B cell (primary cell): ENCODE data around the gene EFCAB12. TPM values are rescaled to one million over a fixed set of nuclear protein-coding genes. Genes with fewer than 3 reads are reported as not detected.
A peak's percentile ranks its signal among the peaks of the same experiment; 100 is the strongest.

ENCODE experiments used
- ATAC-seq: fragments of 200-7000 bp; cut with Tn5 transposase; one replicate; pipeline ENCODE4 v1.10.0; 2021; ENCODE audit warnings: low read depth, mild to moderate bottlenecking, moderate number of reproducible peaks, moderate library complexity
- CTCF ChIA-PET: fragments of 350-600 bp; sonication (Branson Sonifier 250); formaldehyde crosslinking; loops from one replicate; lab custom pipeline; 2021; ENCODE audit warnings: antibody characterized with exemption, inconsistent platforms; lab: Charles Lee
- POLR2A ChIA-PET: fragments of 350-600 bp; sonication (Branson Sonifier 250); formaldehyde crosslinking; loops from one replicate; lab custom pipeline; 2021; ENCODE audit warnings: antibody characterized with exemption; lab: Charles Lee
- DNase-seq: peaks from one replicate; pipeline ENCODE4 v3.0.0; 2013
- H2AFZ ChIP-seq: 2 replicates; pipeline ENCODE4 v1.6.1; 2012; ENCODE audit warnings: mild to moderate bottlenecking, low read depth, low read length; ENCODE audit not compliant: insufficient read depth, poor library complexity, severe bottlenecking
- H3K27ac ChIP-seq, 2 donors: 1 replicate in 1 of 2; 2 replicates in 1 of 2; pipeline ENCODE4 v1.5.1; 2012 to 2013; ENCODE audit warnings: low read length in 2 of 2, mild to moderate bottlenecking in 2 of 2, moderate library complexity in 1 of 2
- H3K27me3 ChIP-seq, 4 experiments: fragments of 200-600 bp in 1 of 4; sonication (generic) in 1 of 4; replicated peaks in 1 of 4; 1 replicate in 2 of 4; 2 replicates in 2 of 4; pipeline versions ENCODE4 v1.6.1 to v1.7.0; 2013 to 2016; ENCODE audit warnings: low read length in 3 of 4, mild to moderate bottlenecking in 2 of 4, mixed read lengths in 1 of 4, moderate library complexity in 1 of 4; ENCODE audit not compliant: insufficient read depth in 4 of 4, control insufficient read depth in 3 of 4; ENCODE audit errors: control extremely low read depth in 1 of 4
- H3K36me3 ChIP-seq, 2 experiments: replicated peaks in 1 of 2; 1 replicate in 1 of 2; 2 replicates in 1 of 2; pipeline versions ENCODE4 v1.6.1 to v1.7.1; 2013; ENCODE audit warnings: low read length in 1 of 2; ENCODE audit not compliant: insufficient read depth in 2 of 2, control insufficient read depth in 1 of 2; ENCODE audit errors: control extremely low read depth in 1 of 2, extremely low read depth in 1 of 2
- H3K4me1 ChIP-seq, 2 donors: fragments of 200-600 bp in 1 of 2; sonication (generic) in 1 of 2; 1 replicate in 1 of 2; 2 replicates in 1 of 2; pipeline versions ENCODE4 v1.5.1 to v1.6.1; 2013 to 2017; ENCODE audit warnings: low read length in 2 of 2; ENCODE audit not compliant: control insufficient read depth in 2 of 2, insufficient read depth in 2 of 2
- H3K4me2 ChIP-seq: replicated peaks from 2 replicates; pipeline ENCODE3; 2012; ENCODE audit warnings: mild to moderate bottlenecking, low read depth, low read length; ENCODE audit not compliant: poor library complexity, severe bottlenecking
- H3K4me3 ChIP-seq, 5 experiments: fragments of 200-600 bp in 1 of 5; sonication (generic) in 1 of 5; 1 replicate in 3 of 5; 2 replicates in 2 of 5; pipeline versions ENCODE4 v1.5.1 to v1.7.0; 2011 to 2016; ENCODE audit warnings: low read length in 4 of 5, mild to moderate bottlenecking in 4 of 5, low read depth in 2 of 5, control low read depth in 1 of 5, moderate library complexity in 1 of 5; ENCODE audit not compliant: insufficient read depth in 1 of 5; ENCODE audit errors: control extremely low read depth in 1 of 5, extremely low read depth in 1 of 5
- H3K79me2 ChIP-seq: fragments of 200-600 bp; sonication (generic); one replicate; pipeline ENCODE4 v1.6.0; 2016; ENCODE audit warnings: low read length; ENCODE audit not compliant: control insufficient read depth, insufficient read depth
- H3K9ac ChIP-seq: fragments of 200-600 bp; sonication (generic); 2 replicates; pipeline ENCODE4 v1.6.1; 2017; ENCODE audit warnings: mild to moderate bottlenecking, low read length, moderate library complexity
- H3K9me3 ChIP-seq, 3 donors: one replicate each; pipeline versions ENCODE4 v1.6.1 to v1.7.1; 2013; ENCODE audit warnings: low read length in 2 of 3; ENCODE audit not compliant: control insufficient read depth in 2 of 3, insufficient read depth in 1 of 3; ENCODE audit errors: control extremely low read depth in 1 of 3
- H4K20me1 ChIP-seq: 2 replicates; pipeline ENCODE4 v1.6.0; 2012; ENCODE audit warnings: mild to moderate bottlenecking, low read length; ENCODE audit not compliant: insufficient read depth, control insufficient read depth, poor library complexity, severe bottlenecking
- H3K27ac Mint-ChIP-seq: one replicate; pipeline ENCODE4 v1.8.0; 2021; ENCODE audit warnings: mixed read lengths
- H3K27me3 Mint-ChIP-seq: one replicate; pipeline ENCODE4 v1.8.0; 2021; ENCODE audit warnings: mixed read lengths
- H3K4me1 Mint-ChIP-seq: one replicate; pipeline ENCODE4 v1.8.0; 2021; ENCODE audit warnings: mixed read lengths
- H3K4me3 Mint-ChIP-seq: one replicate; pipeline ENCODE4 v1.8.0; 2021; ENCODE audit warnings: mixed read lengths
- H3K9me3 Mint-ChIP-seq: one replicate; pipeline ENCODE4 v1.8.0; 2022; ENCODE audit warnings: mixed read lengths; ENCODE audit not compliant: insufficient read depth
- EZH2 ChIP-seq: IDR thresholded peaks from 2 replicates; pipeline ENCODE4 v1.6.1; 2012; ENCODE audit warnings: borderline replicate concordance, low read depth, mild to moderate bottlenecking, moderate library complexity, low read length; ENCODE audit not compliant: insufficient read depth, poor library complexity, severe bottlenecking
- WGBS: methylation state at CpG from one replicate; pipeline ENCODE4 v1.1.5; 2013; ENCODE audit warnings: missing lambda C conversion rate; ENCODE audit not compliant: insufficient coverage; 5-methylcytosine and 5-hydroxymethylcytosine counted together
- intact Hi-C: fragments of 100-400 bp; cut with micrococcal nuclease; formaldehyde crosslinking; loops from one replicate; pipeline ENCODE4 v1.10.0; 2022
- polyA plus RNA-seq: library from polyadenylated mRNA; depleted of rRNA; stranded (reverse); fragments of >200 nt; gene quantifications from 2 replicates; pipeline ENCODE4 v1.2.3, GENCODE V29; 2012
- total RNA-seq, 2 donors: library from RNA; stranded (reverse); fragments of 120-200 nt in 1 of 2; gene quantifications; 1 replicate in 1 of 2; 2 replicates in 1 of 2; pipeline versions ENCODE4 v1.2.3 to v1.2.4, GENCODE V29; 2013 to 2022
- TF ChIP-seq, protein P1 (sequence below): fragments of 200-600 bp; IDR thresholded peaks from one replicate; pipeline ENCODE4 v1.8.0; 2022; ENCODE audit warnings: antibody characterized with exemption, mild to moderate bottlenecking

Gene EFCAB12
- total and polyA plus RNA-seq, 2 donors (not counting 1 experiment from before 2014, with no cell fraction given), result 3.5 to 6.5 TPM

DNA sequence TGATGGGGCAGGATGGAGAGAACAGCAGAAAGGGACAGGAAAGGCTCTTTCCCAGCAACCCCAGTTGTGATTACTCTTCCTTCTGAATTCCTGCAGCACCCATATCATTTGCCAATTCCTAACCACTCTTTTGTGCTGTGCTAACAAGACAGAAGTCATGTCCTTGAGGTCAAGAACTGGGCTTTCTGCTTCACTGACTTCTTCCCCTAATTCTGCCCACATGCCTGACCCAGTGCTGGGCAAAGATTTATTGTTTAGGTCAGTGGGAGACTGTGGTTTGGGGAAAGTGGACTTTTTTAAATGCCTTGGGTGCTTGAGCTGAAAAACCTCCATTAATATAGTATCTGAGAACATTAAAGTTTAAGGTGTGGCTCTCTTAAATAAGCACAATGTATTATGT, 4.2 kb upstream of the EFCAB12 start:
- Mint-ChIP-seq H3K4me1 (peaks cover 77% of the 10 kb centered on the region), H3K27ac (no peak overlapping the region), H3K9me3 (no peaks in the 10 kb centered on the region), H3K4me3 (no peak overlapping the region), H3K27me3 (no peaks in the 10 kb centered on the region)
- no peaks in the 10 kb centered on the region for H4K20me1 ChIP-seq
- ATAC-seq, result no peak
- CTCF ChIA-PET, result no interaction called here
- H3K4me1 ChIP-seq, result peaks cover 66 to 72% of the 10 kb centered on the region in 2 donors
- POLR2A ChIA-PET, result interaction anchor here (0.5 kb wide), 1 partner anchor 156 kb away, joined by 6 read pairs; no protein-coding TSS in a partner anchor
- H3K4me3 ChIP-seq, result no peak overlapping the region
- TF ChIP-seq, protein P1, sequence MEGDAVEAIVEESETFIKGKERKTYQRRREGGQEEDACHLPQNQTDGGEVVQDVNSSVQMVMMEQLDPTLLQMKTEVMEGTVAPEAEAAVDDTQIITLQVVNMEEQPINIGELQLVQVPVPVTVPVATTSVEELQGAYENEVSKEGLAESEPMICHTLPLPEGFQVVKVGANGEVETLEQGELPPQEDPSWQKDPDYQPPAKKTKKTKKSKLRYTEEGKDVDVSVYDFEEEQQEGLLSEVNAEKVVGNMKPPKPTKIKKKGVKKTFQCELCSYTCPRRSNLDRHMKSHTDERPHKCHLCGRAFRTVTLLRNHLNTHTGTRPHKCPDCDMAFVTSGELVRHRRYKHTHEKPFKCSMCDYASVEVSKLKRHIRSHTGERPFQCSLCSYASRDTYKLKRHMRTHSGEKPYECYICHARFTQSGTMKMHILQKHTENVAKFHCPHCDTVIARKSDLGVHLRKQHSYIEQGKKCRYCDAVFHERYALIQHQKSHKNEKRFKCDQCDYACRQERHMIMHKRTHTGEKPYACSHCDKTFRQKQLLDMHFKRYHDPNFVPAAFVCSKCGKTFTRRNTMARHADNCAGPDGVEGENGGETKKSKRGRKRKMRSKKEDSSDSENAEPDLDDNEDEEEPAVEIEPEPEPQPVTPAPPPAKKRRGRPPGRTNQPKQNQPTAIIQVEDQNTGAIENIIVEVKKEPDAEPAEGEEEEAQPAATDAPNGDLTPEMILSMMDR, result no peak
- no peak for TF ChIP-seq EZH2
- H3K9ac ChIP-seq, result no peak overlapping the region
- no peak for DNase-seq
- peak overlapping the region in 1 of 2 donors; percentile 88 for H3K27ac ChIP-seq
- intact Hi-C loops, result no loop called here
- H2AFZ ChIP-seq, result no peak overlapping the region
- H3K4me2 ChIP-seq, result no peak overlapping the region
- peaks cover 66% of the 10 kb centered on the region for H3K79me2 ChIP-seq
- peaks cover 25 to 63% of the 10 kb centered on the region in 2 experiments for H3K36me3 ChIP-seq
- no peaks in the 10 kb centered on the region for H3K9me3 ChIP-seq
- no peaks in the 10 kb centered on the region for H3K27me3 ChIP-seq

DNA sequence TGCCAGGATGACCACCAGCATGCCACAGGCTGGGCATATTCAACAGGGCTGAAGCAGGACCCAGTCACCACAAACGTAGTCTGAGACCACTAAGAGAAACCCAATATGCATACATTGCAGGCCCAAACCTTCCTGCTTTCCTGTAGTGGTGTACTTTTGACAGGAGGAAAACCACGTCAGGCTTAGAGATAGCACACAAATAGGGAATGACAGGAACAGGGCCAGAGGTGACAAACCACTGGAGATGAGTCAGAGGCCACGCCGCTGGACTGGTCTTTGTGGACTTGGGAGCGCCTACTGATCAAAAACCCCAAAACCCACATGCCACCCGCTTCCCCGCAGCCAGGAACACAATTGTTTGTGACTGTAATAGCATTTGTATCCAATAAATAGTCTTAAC, 3.6 kb upstream of the EFCAB12 start:
- intact Hi-C loops, result no loop called here

More for the DNA sequence above, 3.6 kb upstream of the EFCAB12 start:
- H3K4me1 ChIP-seq, result peaks cover 64 to 73% of the 10 kb centered on the region in 2 donors
- ChIA-PET POLR2A (no interaction called here), CTCF (no interaction called here)
- Mint-ChIP-seq H3K27ac (peak overlapping the region; percentile 46), H3K4me3 (no peak overlapping the region), H3K27me3 (no peaks in the 10 kb centered on the region), H3K9me3 (no peaks in the 10 kb centered on the region), H3K4me1 (peaks cover 78% of the 10 kb centered on the region)
- H4K20me1 ChIP-seq, result no peaks in the 10 kb centered on the region
- no peak overlapping the region for H3K9ac ChIP-seq
- no peaks in the 10 kb centered on the region for H3K27me3 ChIP-seq
- H3K4me3 ChIP-seq, result no peak overlapping the region
- H3K27ac ChIP-seq, result peak overlapping the region in 1 of 2 donors; percentile 16
- H2AFZ ChIP-seq, result no peak overlapping the region
- DNase-seq, result no peak
- H3K36me3 ChIP-seq, result peaks cover 25 to 57% of the 10 kb centered on the region in 2 experiments
- TF ChIP-seq, protein P1, result no peak
- TF ChIP-seq EZH2, result no peak
- H3K79me2 ChIP-seq, result peaks cover 66% of the 10 kb centered on the region
- H3K9me3 ChIP-seq, result no peaks in the 10 kb centered on the region
- ATAC-seq, result no peak
- H3K4me2 ChIP-seq, result no peak overlapping the region
- WGBS, result 80% methylated on average over 2 of the region's 7 CpGs
